GM12878 (cell line): ENCODE measurements around the gene SEMA4A. TPM values are rescaled to one million over a fixed set of nuclear protein-coding genes. Genes with fewer than 3 reads are reported as not detected.

ENCODE experiments used
- ATAC-seq: fragments of 200-7000 bp; cut with Tn5 transposase; 3 replicates; pipeline ENCODE4 v1.9.1; 2020; ENCODE audit warnings: mild to moderate bottlenecking, moderate library complexity
- BruUV-seq: library from RNA; stranded (reverse); fragments of 400-500 nt; replicated peaks from 2 replicates; lab custom pipeline; 2021; lab: Mats Ljungman, UMichigan
- CTCF ChIA-PET: fragments of 300-600 bp; sonication (Branson Sonifier 250); formaldehyde crosslinking; extraction: SDS; loops from one replicate; lab custom pipeline; 2021; ENCODE audit warnings: inconsistent platforms; lab: Yijun Ruan, JAX
- POLR2A ChIA-PET: fragments of 350-600 bp; formaldehyde crosslinking; extraction: SDS; loops from one replicate; lab custom pipeline; 2021; ENCODE audit warnings: inconsistent platforms; lab: Charles Lee
- RAD21 ChIA-PET: fragments of 300-600 bp; sonication (Branson Sonifier 250); formaldehyde crosslinking; loops from one replicate; lab custom pipeline; 2023; ENCODE audit warnings: antibody characterized with exemption; ENCODE audit not compliant: unreplicated experiment; lab: Charles Lee
- SMC1A ChIA-PET: fragments of 300-600 bp; sonication (Branson Sonifier 250); formaldehyde crosslinking; loops from one replicate; lab custom pipeline; 2023; ENCODE audit not compliant: unreplicated experiment, uncharacterized antibody; lab: Charles Lee
- DNase-seq: peaks from one replicate; pipeline ENCODE4 v3.0.0-alpha.2; 2011; ENCODE audit warnings: low read depth, low spot score
- FAIRE-seq: peaks from 3 replicates; lab custom pipeline; 2011; peaks lifted over from hg19 to GRCh38; lab: Jason Lieb, UNC
- H2AFZ ChIP-seq: 2 replicates; pipeline ENCODE4 v1.6.0; 2011; ENCODE audit warnings: low read depth, low read length, control low read depth; ENCODE audit not compliant: control insufficient read depth
- H3K27ac ChIP-seq: 2 replicates; pipeline ENCODE4 v1.5.1; 2011; ENCODE audit warnings: control low read depth; ENCODE audit not compliant: control insufficient read depth, insufficient read depth
- H3K27me3 ChIP-seq, 2 experiments: replicated peaks in 1 of 2; 2 replicates each; pipeline versions ENCODE4 v1.6.0 to v1.6.1; 2011; ENCODE audit warnings: low read length in 1 of 2; ENCODE audit not compliant: control insufficient read depth in 2 of 2, insufficient read depth in 2 of 2
- H3K36me3 ChIP-seq, 2 experiments: 2 replicates each; pipeline ENCODE4 v1.5.1; 2011; ENCODE audit warnings: low read length in 1 of 2; ENCODE audit not compliant: control insufficient read depth in 2 of 2, insufficient read depth in 2 of 2
- H3K4me1 ChIP-seq: 2 replicates; pipeline ENCODE4 v1.6.1; 2011; ENCODE audit warnings: mild to moderate bottlenecking, low read length, moderate library complexity, mixed read lengths; ENCODE audit not compliant: control insufficient read depth, insufficient read depth
- H3K4me2 ChIP-seq: 2 replicates; pipeline ENCODE4 v1.6.0; 2011; ENCODE audit warnings: control low read depth; ENCODE audit not compliant: control insufficient read depth, insufficient read depth
- H3K4me3 ChIP-seq: fragments of 200-600 bp; sonication (generic); 2 replicates; pipeline ENCODE4 v1.5.1; 2016
- H3K79me2 ChIP-seq: 2 replicates; pipeline ENCODE4 v1.6.0; 2011; ENCODE audit warnings: low read length; ENCODE audit not compliant: control insufficient read depth, insufficient read depth
- H3K9ac ChIP-seq: 2 replicates; pipeline ENCODE4 v1.8.0; 2011; ENCODE audit warnings: low read length, control low read depth, mixed read lengths; ENCODE audit not compliant: control insufficient read depth, insufficient read depth
- H3K9me3 ChIP-seq: replicated peaks from 3 replicates; pipeline ENCODE4 v1.5.1; 2011; ENCODE audit warnings: mild to moderate bottlenecking, low read length; ENCODE audit not compliant: control insufficient read depth, insufficient read depth
- H4K20me1 ChIP-seq: 2 replicates; pipeline ENCODE4 v1.6.0; 2011; ENCODE audit not compliant: control insufficient read depth, insufficient read depth
- KDM1A ChIP-seq: fragments of 200-600 bp; sonication (generic); IDR thresholded peaks from 2 replicates; pipeline ENCODE4 v1.6.1; 2016; ENCODE audit warnings: borderline replicate concordance
- MAX ChIP-seq: IDR thresholded peaks from 2 replicates; pipeline ENCODE4 v1.6.1; 2012; ENCODE audit warnings: low read depth, low read length, improper control_type of control experiment
- MLLT1 ChIP-seq: fragments of 450-650 bp; IDR thresholded peaks from 2 replicates; pipeline ENCODE4 v1.6.1; 2016; ENCODE audit warnings: mild to moderate bottlenecking
- RFX5 ChIP-seq: IDR thresholded peaks from 2 replicates; pipeline ENCODE4 v1.6.1; 2011; ENCODE audit warnings: low read depth, low read length, improper control_type of control experiment
- WGBS: methylation state at CpG from one replicate; pipeline ENCODE4 v1.1.6; 2016; ENCODE audit warnings: low lambda C conversion rate; ENCODE audit not compliant: insufficient replicate concordance, insufficient coverage; ENCODE audit errors: missing lambda C conversion rate; 5-methylcytosine and 5-hydroxymethylcytosine counted together
- in situ Hi-C: fragments of 300-500 bp; cut with MboI; formaldehyde crosslinking; loops from 9 replicates; pipeline ENCODE4 v1.14.3; 2018; ENCODE audit warnings: mixed read lengths
- intact Hi-C: fragments of 100-400 bp; cut with micrococcal nuclease; formaldehyde crosslinking; loops from one replicate; pipeline ENCODE4 v1.14.2; 2022; ENCODE audit not compliant: unreplicated experiment
- polyA plus RNA-seq, 11 experiments: library from polyadenylated mRNA; depleted of rRNA in 4 of 11; unstranded in 6 of 11; stranded (reverse) in 5 of 11; fragments of >200 nt; fragmentation: Nextera tagmentation in 4 of 11; fragmentation: Illumina TruSeq in 1 of 11; extraction: Ambion mirVana in 4 of 11; extraction: Trizol in 1 of 11; gene quantifications; 1 replicate in 1 of 11; 2 replicates in 10 of 11; pipeline versions ENCODE4 v1.2.1 to v1.2.3, GENCODE V29; 2011 to 2016; ENCODE audit warnings: inconsistent platforms in 2 of 11, missing spikeins in 2 of 11, low read depth in 1 of 11
- total RNA-seq, 4 experiments: library from RNA; depleted of rRNA in 3 of 4; stranded (reverse); fragments of >200 nt in 3 of 4; fragmentation: Illumina TruSeq in 1 of 4; extraction: Trizol in 1 of 4; gene quantifications; 2 replicates each; pipeline versions ENCODE4 v1.2.1 to v1.2.3, GENCODE V29; 2013 to 2021

Gene SEMA4A
- total and polyA plus RNA-seq, 10 of the 15 experiments (the other 5 are each of a cell fraction or from before 2014, with no cell fraction given) = 2.6 to 64.2 (median 32.8) TPM

- BruUV-seq = no TSS peak
- Histone ChIP-seq H2AFZ (no peak overlapping the region), H3K4me2 (no peak overlapping the region), H3K79me2 (no peaks in the 10 kb centered on the region), H3K4me1 (peaks cover 26% of the 10 kb centered on the region), H3K36me3 (no peaks in the 10 kb centered on the region), H3K9me3 (no peaks in the 10 kb centered on the region), H3K9ac (no peak overlapping the region), H3K27me3 (no peaks in the 10 kb centered on the region), H4K20me1 (no peaks in the 10 kb centered on the region), H3K4me3 (no peak overlapping the region), H3K27ac (no peak overlapping the region)
- CTCF ChIA-PET = interaction anchor here (0.9 to 1.7 kb wide), 3 partner anchors 9 to 22 kb away, joined by 3 to 7 read pairs (median 5); no protein-coding TSS in a partner anchor
- WGBS = 94% methylated on average over 6 of the region's 6 CpGs
- intact Hi-C loops (no loop called here), in situ Hi-C loops (no loop called here)
- SMC1A ChIA-PET = interaction anchor here (1.2 to 23.8 kb wide), 2 partner anchors 12 to 16 kb away, joined by 5 to 874 read pairs; partner anchors contain the start of gene LMNA
- TF ChIP-seq MAX (no peak), MLLT1 (0 out of 2 replicates have a peak, but pooled peaks have one; percentile 45)
- RAD21 ChIA-PET = interaction anchor here (1.5 to 22.4 kb wide), 3 partner anchors 9 to 13 kb away, joined by 4 to 695 read pairs (median 5); partner anchors contain the start of gene LMNA
- DNase-seq = no peak
- no peak for FAIRE-seq
- ATAC-seq = no peak
- POLR2A ChIA-PET = interaction anchor here (0.6 to 2.3 kb wide), 4 partner anchors 9 to 117 kb away, joined by 4 to 13 read pairs (median 6); no protein-coding TSS in a partner anchor
These were observed 44.6 kb upstream of the SEMA4A start for GRCh38 chr1:156108664-156109241.

- H3K36me3 ChIP-seq = no peaks in the 10 kb centered on the region
- ChIA-PET POLR2A (interaction anchor here (1.0 to 2.3 kb wide), 2 partner anchors 10 to 12 kb away, joined by 8 to 13 read pairs; no protein-coding TSS in a partner anchor), RAD21 (interaction anchor here (1.6 kb wide), 1 partner anchor 10 kb away, joined by 5 read pairs; no protein-coding TSS in a partner anchor), CTCF (interaction anchor here (1.0 to 1.7 kb wide), 4 partner anchors 13 to 20 kb away, joined by 3 to 7 read pairs (median 4); no protein-coding TSS in a partner anchor), SMC1A (interaction anchor here (23.8 kb wide), 1 partner anchor 14 kb away, joined by 874 read pairs; the partner anchor contains the start of gene LMNA)
- WGBS = 76% methylated on average over 2 of the region's 2 CpGs
- H3K27ac ChIP-seq = no peak overlapping the region
- no peak overlapping the region for H3K9ac ChIP-seq
- ATAC-seq (no peak), DNase-seq (no peak), FAIRE-seq (no peak)
- H3K27me3 ChIP-seq = no peaks in the 10 kb centered on the region
- TF ChIP-seq RFX5 (no peak), KDM1A (no peak)
- intact Hi-C loops (no loop called here), in situ Hi-C loops (no loop called here)
- BruUV-seq = no TSS peak
- H3K9me3 ChIP-seq = no peaks in the 10 kb centered on the region
- H3K4me1 ChIP-seq = peaks cover 16% of the 10 kb centered on the region
- no peak overlapping the region for H3K4me3 ChIP-seq
- H4K20me1 ChIP-seq = no peaks in the 10 kb centered on the region
- no peak overlapping the region for H3K4me2 ChIP-seq
- no peak overlapping the region for H2AFZ ChIP-seq
- H3K79me2 ChIP-seq = peaks cover 7% of the 10 kb centered on the region
These were observed 43.1 kb upstream of the SEMA4A start for GRCh38 chr1:156110252-156110651.
